Epidermal melanocyte (primary cell): ENCODE results near the gene NKAPL.
"Not testable (repeated sequence)": the region's sequence is repeated elsewhere in the genome, so short reads cannot be mapped to it uniquely, and the experiment has no call there.

Experiments used
- DNase-seq: peaks from one replicate; pipeline ENCODE4 v3.0.0; 2011; ENCODE audit warnings: low spot score; ENCODE audit not compliant: insufficient read length

NKAPL gene

DNA sequence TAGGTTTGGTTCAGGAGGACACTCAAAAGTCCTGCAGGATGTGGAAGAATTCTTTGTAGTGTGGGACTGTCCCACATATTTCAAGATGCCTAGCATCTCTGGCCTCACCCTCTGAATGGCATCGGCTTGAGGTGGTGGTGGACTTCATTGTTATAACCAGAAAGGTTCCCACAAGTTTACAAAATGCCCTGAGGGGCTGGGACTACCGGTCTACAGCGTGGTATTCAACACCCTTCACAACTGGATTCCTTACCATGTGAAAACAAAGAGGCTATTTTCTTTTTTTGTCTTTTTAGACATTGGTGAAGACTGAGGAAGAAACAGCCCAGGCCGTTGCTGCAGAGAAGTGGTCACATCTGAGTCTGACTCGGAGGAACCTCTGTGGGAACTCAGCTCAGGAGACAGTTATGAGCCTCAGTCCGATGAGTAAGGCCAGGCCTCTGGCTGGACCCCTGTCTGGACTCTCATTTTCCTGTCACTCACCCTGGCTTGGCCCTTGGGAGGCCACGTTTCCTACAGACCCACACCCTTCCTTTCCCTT lies 37.5 kb downstream of the NKAPL start:
- DNase-seq = no peak

DNA sequence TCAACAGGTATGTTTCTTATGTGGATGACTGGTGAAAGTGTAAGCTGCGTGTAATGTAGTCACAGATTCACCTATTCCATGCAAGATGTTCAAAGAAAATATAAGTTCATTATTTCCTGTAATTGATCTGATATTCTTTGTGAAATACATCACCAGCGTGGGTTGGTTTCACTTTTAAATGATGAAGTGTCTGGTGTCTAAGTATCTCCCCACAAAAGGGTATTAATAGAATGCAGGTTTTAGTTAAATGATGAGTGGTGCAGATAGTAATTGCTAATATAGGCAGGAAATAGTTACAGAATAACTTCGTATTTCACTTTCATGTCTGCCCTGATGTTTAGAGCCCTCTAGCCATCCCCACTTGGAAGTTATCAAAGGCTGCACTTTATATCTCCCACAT lies 44.5 kb downstream of the NKAPL start:
- DNase-seq = no peak

DNA sequence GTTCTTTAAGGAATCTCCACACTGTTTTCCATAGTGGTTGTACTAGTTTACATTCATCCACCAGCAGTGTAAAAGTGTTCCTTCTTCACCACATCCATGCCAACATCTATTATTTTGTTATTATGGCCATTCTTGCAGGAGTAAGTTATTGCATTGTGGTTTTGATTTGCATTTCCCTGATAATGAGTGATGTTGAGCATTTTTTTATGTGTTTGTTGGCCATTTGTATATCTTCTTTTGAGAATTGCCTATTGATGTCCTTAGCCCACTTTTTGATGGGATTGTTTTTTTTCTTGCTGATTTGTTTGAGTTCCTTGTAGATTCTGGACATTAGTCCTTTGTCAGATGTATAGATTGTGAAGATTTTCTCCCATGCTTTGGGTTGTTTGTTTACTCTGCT lies 47.3 kb downstream of the NKAPL start:
- not testable (repeated sequence) for DNase-seq
